Vagina (tissue), 2 donors: Measurements from ENCODE around the gene HNF1B.

ENCODE experiments used
- POLR2A ChIP-seq, 2 donors: fragments of 450-650 bp; IDR thresholded peaks; one replicate each; pipeline ENCODE4 v1.6.1; 2017; ENCODE audit warnings: antibody characterized with exemption in 2 of 2, mild to moderate bottlenecking in 2 of 2, moderate library complexity in 2 of 2
- TF ChIP-seq, protein P1 (sequence below), 3 experiments: fragments of 450-650 bp in 2 of 3; fragments of 200-600 bp in 1 of 3; sonication (generic) in 1 of 3; IDR thresholded peaks; one replicate each; pipeline ENCODE4 v1.5.1; 2017 to 2019; ENCODE audit warnings: antibody characterized with exemption in 3 of 3, mild to moderate bottlenecking in 2 of 3, moderate library complexity in 2 of 3

DNA sequence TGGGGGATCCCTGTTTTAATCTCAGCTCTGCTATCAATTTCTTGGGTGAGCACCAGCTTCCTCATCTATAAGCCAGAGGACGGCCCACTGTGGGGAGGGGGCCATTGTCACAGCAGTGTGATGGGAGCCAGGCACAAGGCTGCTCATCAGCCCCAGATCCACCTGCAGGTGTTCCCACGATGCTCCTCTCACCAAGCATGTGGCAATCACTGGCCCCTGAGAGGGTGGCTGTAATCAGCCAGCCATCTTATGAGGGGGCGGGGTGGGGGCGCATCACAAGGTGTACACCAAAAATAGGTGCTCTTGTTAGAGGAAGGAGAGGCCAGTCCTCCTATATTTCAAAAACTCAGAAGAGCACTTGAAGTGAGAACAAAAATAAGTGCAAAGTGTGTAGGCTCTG is 31.2 kb downstream of the HNF1B start:
- TF ChIP-seq, protein P1, sequence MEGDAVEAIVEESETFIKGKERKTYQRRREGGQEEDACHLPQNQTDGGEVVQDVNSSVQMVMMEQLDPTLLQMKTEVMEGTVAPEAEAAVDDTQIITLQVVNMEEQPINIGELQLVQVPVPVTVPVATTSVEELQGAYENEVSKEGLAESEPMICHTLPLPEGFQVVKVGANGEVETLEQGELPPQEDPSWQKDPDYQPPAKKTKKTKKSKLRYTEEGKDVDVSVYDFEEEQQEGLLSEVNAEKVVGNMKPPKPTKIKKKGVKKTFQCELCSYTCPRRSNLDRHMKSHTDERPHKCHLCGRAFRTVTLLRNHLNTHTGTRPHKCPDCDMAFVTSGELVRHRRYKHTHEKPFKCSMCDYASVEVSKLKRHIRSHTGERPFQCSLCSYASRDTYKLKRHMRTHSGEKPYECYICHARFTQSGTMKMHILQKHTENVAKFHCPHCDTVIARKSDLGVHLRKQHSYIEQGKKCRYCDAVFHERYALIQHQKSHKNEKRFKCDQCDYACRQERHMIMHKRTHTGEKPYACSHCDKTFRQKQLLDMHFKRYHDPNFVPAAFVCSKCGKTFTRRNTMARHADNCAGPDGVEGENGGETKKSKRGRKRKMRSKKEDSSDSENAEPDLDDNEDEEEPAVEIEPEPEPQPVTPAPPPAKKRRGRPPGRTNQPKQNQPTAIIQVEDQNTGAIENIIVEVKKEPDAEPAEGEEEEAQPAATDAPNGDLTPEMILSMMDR (IDR thresholded peaks at IDR 0.05) = no peak
- no peak for TF ChIP-seq POLR2A (IDR thresholded peaks at IDR 0.05)
